ENCODE measurements around the gene PLA2G4E.

The PLA2G4E gene

GRCh38 chr15:41932101-41932500 lies 88.7 kb downstream of the PLA2G4E start:
- H3K27ac ChIP-seq: peak overlapping the region in 4 of 21 experiments; percentile 31 to 88 (median 82)
- H3K4me3 ChIP-seq: no peak overlapping the region
